ENCODE measurements around the gene FAM114A1.

FAM114A1 gene

GRCh38 chr4:38857354-38858096, 10.1 kb upstream of the FAM114A1 start:
- no peak for TF ChIP-seq CTCF (IDR thresholded peaks at IDR 0.05; ENCODE audit: insufficient read depth, missing control alignments)
- no peak for FAIRE-seq

DNA sequence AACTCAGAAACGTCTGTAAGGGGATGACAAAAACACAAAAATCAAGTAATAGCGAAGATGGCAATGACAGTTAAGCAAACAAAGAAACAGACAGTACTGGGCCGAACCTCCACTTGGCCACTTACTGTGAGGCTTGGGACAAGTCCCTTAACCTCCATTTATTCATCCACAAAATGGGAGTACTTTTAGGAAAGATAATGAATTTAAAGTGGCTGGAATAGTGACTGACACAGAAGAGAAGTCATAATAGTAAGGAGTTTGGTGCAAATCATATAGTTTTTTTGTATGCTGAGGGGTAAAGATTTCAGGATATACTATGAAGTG, 9.5 kb upstream of the FAM114A1 start:
- DNase-seq (ENCODE audit: insufficient read length, low spot score) = no peak
- no peak for TF ChIP-seq CTCF (IDR thresholded peaks at IDR 0.05; ENCODE audit: insufficient read depth, missing control alignments)
- no peak for FAIRE-seq

More at GRCh38 chr4:38857354-38858096, 10.1 kb upstream of the FAM114A1 start:
- no peak for DNase-seq (ENCODE audit: insufficient read length, low spot score)

GRCh38 chr4:38859501-38859900, 8.1 kb upstream of the FAM114A1 start:
- no peak for TF ChIP-seq CTCF (IDR thresholded peaks at IDR 0.05; ENCODE audit: insufficient read depth, missing control alignments)
- DNase-seq (ENCODE audit: insufficient read length, low spot score) (no peak), FAIRE-seq (no peak)

GRCh38 chr4:38860788-38861424, 6.7 kb upstream of the FAM114A1 start:
- FAIRE-seq = no peak

DNA sequence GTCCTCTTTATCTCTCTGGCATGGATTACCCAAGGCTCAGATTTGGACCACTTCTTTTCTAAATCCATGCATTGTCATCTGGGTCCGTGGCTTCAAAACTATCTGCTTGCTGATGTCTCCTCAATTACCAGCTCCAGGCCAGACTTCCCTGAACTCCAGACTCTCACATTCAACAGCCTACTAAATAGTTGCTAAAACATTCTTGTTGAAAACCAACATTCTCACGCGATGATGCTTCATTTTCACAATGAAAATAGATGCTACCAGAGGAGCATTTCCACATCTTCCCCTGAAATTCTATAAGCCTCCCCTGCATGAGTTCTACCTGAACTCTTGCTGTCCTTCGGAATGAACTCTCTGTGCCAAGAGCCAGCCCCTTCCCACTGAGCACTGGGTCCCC, 5.8 kb upstream of the FAM114A1 start:
- DNase-seq (ENCODE audit: insufficient read length, low spot score) (no peak), FAIRE-seq (no peak)
- no peak for TF ChIP-seq CTCF (IDR thresholded peaks at IDR 0.05; ENCODE audit: insufficient read depth, missing control alignments)

More at GRCh38 chr4:38860788-38861424, 6.7 kb upstream of the FAM114A1 start:
- no peak for DNase-seq (ENCODE audit: insufficient read length, low spot score)
- TF ChIP-seq CTCF (IDR thresholded peaks at IDR 0.05; ENCODE audit: insufficient read depth, missing control alignments) = peak; percentile 48

DNA sequence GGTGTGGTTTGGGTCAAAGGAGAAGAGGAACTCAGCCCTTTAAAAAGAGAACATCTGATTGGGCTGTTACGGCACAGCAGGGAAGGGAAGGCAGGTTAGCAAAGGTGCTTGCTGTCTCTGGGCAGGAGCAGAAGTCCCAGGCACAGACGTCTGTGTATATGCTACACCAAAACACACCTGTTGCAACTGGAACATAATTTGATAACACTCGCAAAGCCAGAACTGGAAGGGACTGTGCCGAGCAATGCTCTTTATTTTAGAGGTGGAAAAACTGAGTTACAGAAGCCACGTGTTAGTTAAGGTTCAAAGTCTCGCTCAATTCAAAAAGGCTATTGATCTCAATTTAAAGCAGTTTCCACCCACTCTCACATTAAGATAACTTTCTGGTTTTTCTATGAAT, 2.2 kb upstream of the FAM114A1 start:
- TF ChIP-seq CTCF (IDR thresholded peaks at IDR 0.05; ENCODE audit: insufficient read depth, missing control alignments) = no peak
- no peak for FAIRE-seq
- DNase-seq (ENCODE audit: insufficient read length, low spot score) = no peak

GRCh38 chr4:38866973-38867477, 581 bp upstream of the FAM114A1 start:
- no peak for FAIRE-seq
- TF ChIP-seq CTCF (IDR thresholded peaks at IDR 0.05; ENCODE audit: insufficient read depth, missing control alignments) = no peak

More at GRCh38 chr4:38866973-38867477, 581 bp upstream of the FAM114A1 start:
- DNase-seq (ENCODE audit: insufficient read length, low spot score) = no peak
